Activated CD4-positive, alpha-beta T cell treated with anti-CD3 and anti-CD28 coated beads, Interleukin-2, amount 50 U/mL, for 1 hour (primary cell): ENCODE results near the gene METTL23.

ENCODE experiments used
- DNase-seq: peaks from one replicate; pipeline ENCODE4 v3.0.0-alpha.2; 2020

METTL23 gene

GRCh38 chr17:76775021-76775600 is 48.5 kb downstream of the METTL23 start:
- DNase-seq: no peak

- DNase-seq: no peak
Observed at GRCh38 chr17:76781056-76781982, 54.7 kb downstream of the METTL23 start.

- no peak for DNase-seq
Observed at GRCh38 chr17:76783146-76783545, 56.5 kb downstream of the METTL23 start.
